GM18951 (cell line): ENCODE results near the gene PCNX3.

Source experiments
- POLR2A ChIP-seq: IDR thresholded peaks from 4 replicates; pipeline ENCODE4 v1.6.1; 2011; ENCODE audit warnings: mild to moderate bottlenecking; ENCODE audit not compliant: insufficient read length, insufficient read depth; ENCODE audit errors: extremely low read depth
- in situ Hi-C: fragments of 300-500 bp; cut with MboI; formaldehyde crosslinking; loops from one replicate; pipeline ENCODE4 v1.12.0; 2022; ENCODE audit warnings: low sequenced_read_pairs, mixed read lengths, inconsistent platforms; ENCODE audit not compliant: unreplicated experiment

The PCNX3 gene

GRCh38 chr11:65624931-65625627, 9.5 kb downstream of the PCNX3 start:
- no peak for TF ChIP-seq POLR2A
- in situ Hi-C loops, result no loop called here

- in situ Hi-C loops, result no loop called here
- TF ChIP-seq POLR2A, result no peak
Measured at GRCh38 chr11:65625628-65626342, 10.2 kb downstream of the PCNX3 start.

GRCh38 chr11:65627202-65627601, 11.6 kb downstream of the PCNX3 start:
- no peak for TF ChIP-seq POLR2A
- in situ Hi-C loops, result no loop called here

GRCh38 chr11:65629579-65629978, 14.0 kb downstream of the PCNX3 start:
- in situ Hi-C loops, result no loop called here
- TF ChIP-seq POLR2A, result no peak

GRCh38 chr11:65630215-65630614, 14.6 kb downstream of the PCNX3 start:
- TF ChIP-seq POLR2A, result no peak
- in situ Hi-C loops, result no loop called here

GRCh38 chr11:65633390-65634108, 18.0 kb downstream of the PCNX3 start:
- no peak for TF ChIP-seq POLR2A
- in situ Hi-C loops, result no loop called here

GRCh38 chr11:65634109-65634436, 18.5 kb downstream of the PCNX3 start:
- no peak for TF ChIP-seq POLR2A
- in situ Hi-C loops, result no loop called here

GRCh38 chr11:65634440-65634839, 18.9 kb downstream of the PCNX3 start:
- TF ChIP-seq POLR2A, result no peak
- in situ Hi-C loops, result no loop called here

- no peak for TF ChIP-seq POLR2A
- in situ Hi-C loops, result no loop called here
Measured at GRCh38 chr11:65634905-65635731, 19.5 kb downstream of the PCNX3 start.

GRCh38 chr11:65636108-65637031, 20.8 kb downstream of the PCNX3 start:
- no peak for TF ChIP-seq POLR2A
- in situ Hi-C loops, result no loop called here

GRCh38 chr11:65637032-65637557, 21.5 kb downstream of the PCNX3 start:
- no peak for TF ChIP-seq POLR2A
- in situ Hi-C loops, result no loop called here
